Epithelial cell of prostate (primary cell): ENCODE data around the gene GMPPA.
A peak's percentile ranks its signal among the peaks of the same experiment; 100 is the strongest.

Experiments used
- DNase-seq: peaks from one replicate; pipeline ENCODE4 v3.0.0-alpha.2; 2011; ENCODE audit warnings: low read depth, low spot score
- H3K27ac ChIP-seq: fragments of 450-650 bp; 2 replicates; pipeline ENCODE4 v1.5.1; 2017; ENCODE audit warnings: mild to moderate bottlenecking

GMPPA gene

GRCh38 chr2:219498280-219499057 lies at the start of gene GMPPA:
Gene GMPPA (plus strand): TSS chr2:219498891. CDS start chr2:219499976, 1,085 bp downstream.
- peak; percentile 91 for DNase-seq

GRCh38 chr2:219449609-219450008 lies 49.1 kb upstream of the GMPPA start:
- H3K27ac ChIP-seq: no peak overlapping the region
- no peak for DNase-seq

More at GRCh38 chr2:219498280-219499057, at the start of gene GMPPA:
- H3K27ac ChIP-seq: peak within 1 kb of the TSS; percentile 73

- no peak for DNase-seq
- H3K27ac ChIP-seq: peak overlapping the region; percentile 92
Observed at GRCh38 chr2:219451661-219452360, 46.9 kb upstream of the GMPPA start.

- peak; percentile 73 for DNase-seq
- peak overlapping the region; percentile 92 for H3K27ac ChIP-seq
Observed at GRCh38 chr2:219452361-219453317, 46.1 kb upstream of the GMPPA start.

GRCh38 chr2:219453671-219454590 lies 44.8 kb upstream of the GMPPA start:
- peak overlapping the region; percentile 92 for H3K27ac ChIP-seq
- DNase-seq: no peak

GRCh38 chr2:219455581-219455980 lies 43.1 kb upstream of the GMPPA start:
- no peak overlapping the region for H3K27ac ChIP-seq
- DNase-seq: no peak

GRCh38 chr2:219457784-219458369 lies 40.8 kb upstream of the GMPPA start:
- DNase-seq: peak; percentile 39
- peak overlapping the region; percentile 13 for H3K27ac ChIP-seq

- DNase-seq: no peak
- H3K27ac ChIP-seq: no peak overlapping the region
Observed at GRCh38 chr2:219458996-219459395, 39.7 kb upstream of the GMPPA start.

- no peak overlapping the region for H3K27ac ChIP-seq
- no peak for DNase-seq
Observed at GRCh38 chr2:219459460-219460311, 39.0 kb upstream of the GMPPA start.

- no peak overlapping the region for H3K27ac ChIP-seq
- no peak for DNase-seq
Observed at GRCh38 chr2:219460424-219460926, 38.2 kb upstream of the GMPPA start.

GRCh38 chr2:219461047-219461514 lies 37.6 kb upstream of the GMPPA start:
- H3K27ac ChIP-seq: no peak overlapping the region
- no peak for DNase-seq

- no peak overlapping the region for H3K27ac ChIP-seq
- no peak for DNase-seq
Observed at GRCh38 chr2:219461669-219462068, 37.0 kb upstream of the GMPPA start.

- H3K27ac ChIP-seq: no peak overlapping the region
- DNase-seq: no peak
Observed at GRCh38 chr2:219462349-219462748, 36.3 kb upstream of the GMPPA start.

- no peak for DNase-seq
- no peak overlapping the region for H3K27ac ChIP-seq
Observed at GRCh38 chr2:219464286-219465032, 34.2 kb upstream of the GMPPA start.

GRCh38 chr2:219465659-219466561 lies 32.8 kb upstream of the GMPPA start:
- H3K27ac ChIP-seq: no peak overlapping the region
- no peak for DNase-seq
